GM18502 (cell line): ENCODE results near the gene ABCC1.

Experiments
- ATAC-seq: cut with Tn5 transposase; IDR thresholded peaks from one replicate; pipeline ENCODE4 v1.9.1; 2021; ENCODE audit warnings: mild to moderate bottlenecking; ENCODE audit not compliant: unreplicated experiment, poor library complexity

The ABCC1 gene

GRCh38 chr16:16037521-16037920, 88.1 kb downstream of the ABCC1 start:
- ATAC-seq, result no peak

- ATAC-seq, result no peak
These were observed 88.6 kb downstream of the ABCC1 start for GRCh38 chr16:16037970-16038369.

GRCh38 chr16:16038950-16039349, 89.5 kb downstream of the ABCC1 start:
- ATAC-seq, result no peak

- no peak for ATAC-seq
These were observed 91.9 kb downstream of the ABCC1 start for GRCh38 chr16:16041196-16041892.

- ATAC-seq, result no peak
These were observed 92.7 kb downstream of the ABCC1 start for GRCh38 chr16:16042076-16042475.

- no peak for ATAC-seq
These were observed 95.9 kb downstream of the ABCC1 start for GRCh38 chr16:16045296-16045695.

GRCh38 chr16:16045879-16046278, 96.5 kb downstream of the ABCC1 start:
- no peak for ATAC-seq

- ATAC-seq, result no peak
These were observed 98.3 kb downstream of the ABCC1 start for GRCh38 chr16:16047761-16048160.

GRCh38 chr16:16048904-16049582, 99.6 kb downstream of the ABCC1 start:
- ATAC-seq, result no peak

- no peak for ATAC-seq
These were observed 100.7 kb downstream of the ABCC1 start for GRCh38 chr16:16050106-16050505.

- ATAC-seq, result no peak
These were observed 101.7 kb downstream of the ABCC1 start for GRCh38 chr16:16051132-16051531.

- ATAC-seq, result no peak
These were observed 103.5 kb downstream of the ABCC1 start for GRCh38 chr16:16052916-16053315.

- ATAC-seq, result no peak
These were observed 107.7 kb downstream of the ABCC1 start for GRCh38 chr16:16057102-16057501.

GRCh38 chr16:16059160-16059559, 109.7 kb downstream of the ABCC1 start:
- ATAC-seq, result no peak

- no peak for ATAC-seq
These were observed 110.6 kb downstream of the ABCC1 start for GRCh38 chr16:16059895-16060590.

- no peak for ATAC-seq
These were observed 112.9 kb downstream of the ABCC1 start for GRCh38 chr16:16062023-16062937.

- ATAC-seq, result no peak
These were observed 114.3 kb downstream of the ABCC1 start for GRCh38 chr16:16063683-16064082.

GRCh38 chr16:16064874-16065384, 115.5 kb downstream of the ABCC1 start:
- ATAC-seq, result no peak

GRCh38 chr16:16067127-16067526, 117.7 kb downstream of the ABCC1 start:
- no peak for ATAC-seq

- no peak for ATAC-seq
These were observed 122.3 kb downstream of the ABCC1 start for GRCh38 chr16:16071631-16072244.
